ENCODE results near the gene SLC1A7. TPM values are rescaled to one million over a fixed set of nuclear protein-coding genes. Genes with fewer than 3 reads are reported as not detected.

SLC1A7 gene
- total and polyA plus RNA-seq, 2 experiments from 2014 or later, result not detected

DNA sequence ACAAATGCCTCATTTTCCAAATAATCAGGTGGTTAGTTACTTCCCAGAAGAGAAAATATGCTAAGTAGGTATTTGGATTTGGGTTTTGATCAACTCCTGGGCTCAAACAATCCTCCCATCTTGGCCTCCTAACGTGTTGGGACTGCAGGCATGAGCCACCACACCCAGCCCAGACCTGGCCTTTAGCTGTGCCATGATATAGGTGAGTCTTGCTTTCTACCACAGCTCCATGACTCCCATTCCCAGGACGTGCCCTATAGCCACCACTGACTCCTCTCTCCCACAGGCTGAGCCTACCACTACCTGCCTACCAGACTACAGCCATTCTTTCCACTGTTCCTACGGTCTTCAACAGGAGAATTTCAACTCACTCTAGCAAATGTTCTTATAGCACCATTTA, 1.8 kb upstream of the SLC1A7 start:
- Histone ChIP-seq H3K4me3 (no peak overlapping the region), H3K36me3 (no peaks in the 10 kb centered on the region), H3K4me1 (ENCODE audit: low read depth) (peaks cover 16% of the 10 kb centered on the region), H3K27me3 (no peaks in the 10 kb centered on the region), H3K9me3 (ENCODE audit: low read depth) (no peaks in the 10 kb centered on the region), H3K27ac (no peak overlapping the region)
- TF ChIP-seq, protein P1, sequence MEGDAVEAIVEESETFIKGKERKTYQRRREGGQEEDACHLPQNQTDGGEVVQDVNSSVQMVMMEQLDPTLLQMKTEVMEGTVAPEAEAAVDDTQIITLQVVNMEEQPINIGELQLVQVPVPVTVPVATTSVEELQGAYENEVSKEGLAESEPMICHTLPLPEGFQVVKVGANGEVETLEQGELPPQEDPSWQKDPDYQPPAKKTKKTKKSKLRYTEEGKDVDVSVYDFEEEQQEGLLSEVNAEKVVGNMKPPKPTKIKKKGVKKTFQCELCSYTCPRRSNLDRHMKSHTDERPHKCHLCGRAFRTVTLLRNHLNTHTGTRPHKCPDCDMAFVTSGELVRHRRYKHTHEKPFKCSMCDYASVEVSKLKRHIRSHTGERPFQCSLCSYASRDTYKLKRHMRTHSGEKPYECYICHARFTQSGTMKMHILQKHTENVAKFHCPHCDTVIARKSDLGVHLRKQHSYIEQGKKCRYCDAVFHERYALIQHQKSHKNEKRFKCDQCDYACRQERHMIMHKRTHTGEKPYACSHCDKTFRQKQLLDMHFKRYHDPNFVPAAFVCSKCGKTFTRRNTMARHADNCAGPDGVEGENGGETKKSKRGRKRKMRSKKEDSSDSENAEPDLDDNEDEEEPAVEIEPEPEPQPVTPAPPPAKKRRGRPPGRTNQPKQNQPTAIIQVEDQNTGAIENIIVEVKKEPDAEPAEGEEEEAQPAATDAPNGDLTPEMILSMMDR (IDR thresholded peaks at IDR 0.05; ENCODE audit: low read depth, low read length), result no peak
- DNase-seq (ENCODE audit: low read depth in 1 of 2, low spot score in 1 of 2), result no peak

DNA sequence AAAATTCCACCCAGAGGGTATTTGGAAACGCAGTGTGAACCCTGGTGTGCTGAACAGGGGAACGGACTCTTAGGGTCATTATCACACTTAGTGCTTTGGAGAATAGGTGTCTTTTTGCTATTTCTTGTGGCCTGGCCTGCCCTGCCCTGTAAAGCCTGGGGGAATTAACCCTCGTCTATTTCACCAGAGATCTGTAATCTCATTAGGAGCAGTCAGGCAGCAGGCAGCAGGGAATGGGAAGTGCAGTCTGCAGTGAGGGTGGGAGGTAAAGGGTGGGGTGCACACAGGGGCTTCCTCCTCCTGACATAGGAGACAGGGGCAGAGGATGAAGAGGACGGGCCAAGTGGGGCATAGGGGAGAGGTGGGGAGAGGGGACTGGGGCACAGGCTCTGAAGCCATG, 1.1 kb upstream of the SLC1A7 start:
- TF ChIP-seq, protein P1 (IDR thresholded peaks at IDR 0.05; ENCODE audit: low read depth, low read length), result no peak
- Histone ChIP-seq H3K4me3 (no peak overlapping the region), H3K4me1 (ENCODE audit: low read depth) (peaks cover 20% of the 10 kb centered on the region), H3K27me3 (no peaks in the 10 kb centered on the region), H3K36me3 (no peaks in the 10 kb centered on the region), H3K27ac (no peak overlapping the region), H3K9me3 (ENCODE audit: low read depth) (no peaks in the 10 kb centered on the region)
- DNase-seq (ENCODE audit: low read depth in 1 of 2, low spot score in 1 of 2), result no peak

DNA sequence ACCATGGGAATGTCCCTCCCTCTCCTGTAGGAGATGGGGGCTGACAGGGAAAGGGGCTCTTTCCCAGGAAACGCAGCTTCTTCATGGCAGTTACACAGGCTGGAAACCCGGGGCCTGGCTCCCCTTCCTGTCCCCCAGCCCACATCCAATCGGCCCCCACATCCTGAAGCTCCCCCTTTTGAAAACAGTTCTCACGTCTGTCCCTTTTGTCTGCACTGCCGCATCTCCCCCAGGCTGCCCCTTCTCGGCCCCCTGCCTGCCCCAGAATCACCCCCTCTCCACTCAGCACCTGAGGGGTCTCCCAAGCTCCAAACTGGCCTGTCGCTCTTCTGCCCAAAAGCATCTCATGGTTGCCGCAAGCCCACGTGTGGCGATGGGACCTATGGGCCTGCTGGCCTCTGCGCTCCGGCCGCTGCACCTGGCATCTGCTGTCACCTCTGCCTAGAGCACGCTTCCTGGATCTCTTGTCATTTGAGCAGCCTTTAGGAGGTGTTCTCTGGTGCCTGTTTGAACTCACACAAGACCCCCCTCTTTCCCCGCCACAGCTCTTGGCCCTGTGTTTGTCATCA, 867 bp downstream of the SLC1A7 start:
- Histone ChIP-seq H3K4me3 (no peak overlapping the region), H3K27ac (no peak overlapping the region), H3K9me3 (ENCODE audit: low read depth) (no peaks in the 10 kb centered on the region), H3K27me3 (no peaks in the 10 kb centered on the region), H3K4me1 (ENCODE audit: low read depth) (peaks cover 13% of the 10 kb centered on the region), H3K36me3 (no peaks in the 10 kb centered on the region)
- TF ChIP-seq, protein P1 (IDR thresholded peaks at IDR 0.05; ENCODE audit: low read depth, low read length), result no peak
- no peak for DNase-seq (ENCODE audit: low read depth in 1 of 2, low spot score in 1 of 2)

DNA sequence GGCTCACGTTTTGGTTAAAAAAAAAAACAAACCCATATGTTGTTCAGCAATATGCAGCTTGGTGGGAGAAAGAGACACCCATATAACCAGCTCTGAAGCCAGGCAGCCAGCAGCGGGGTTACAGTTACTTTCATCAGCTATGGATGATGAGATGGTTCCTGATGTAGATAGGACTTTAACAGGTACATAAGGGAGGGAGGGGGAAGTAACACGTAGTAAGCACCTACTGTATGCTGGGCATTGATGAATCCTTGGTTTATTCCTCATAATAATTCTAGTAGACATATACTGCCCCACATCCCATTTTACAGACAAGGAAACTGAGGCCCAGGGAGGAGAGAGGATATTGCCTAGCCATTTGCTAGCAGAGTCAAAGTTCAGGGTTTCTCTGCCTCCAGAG, 2.0 kb downstream of the SLC1A7 start:
- H3K4me3 ChIP-seq, result no peak overlapping the region
- H3K4me1 ChIP-seq (ENCODE audit: low read depth), result peaks cover 4% of the 10 kb centered on the region
- no peak for DNase-seq (ENCODE audit: low read depth in 1 of 2, low spot score in 1 of 2)
- TF ChIP-seq, protein P1 (IDR thresholded peaks at IDR 0.05; ENCODE audit: low read depth, low read length), result no peak
- no peaks in the 10 kb centered on the region for H3K36me3 ChIP-seq
- no peaks in the 10 kb centered on the region for H3K9me3 ChIP-seq (ENCODE audit: low read depth)
- H3K27ac ChIP-seq, result no peak overlapping the region
- H3K27me3 ChIP-seq, result no peaks in the 10 kb centered on the region

DNA sequence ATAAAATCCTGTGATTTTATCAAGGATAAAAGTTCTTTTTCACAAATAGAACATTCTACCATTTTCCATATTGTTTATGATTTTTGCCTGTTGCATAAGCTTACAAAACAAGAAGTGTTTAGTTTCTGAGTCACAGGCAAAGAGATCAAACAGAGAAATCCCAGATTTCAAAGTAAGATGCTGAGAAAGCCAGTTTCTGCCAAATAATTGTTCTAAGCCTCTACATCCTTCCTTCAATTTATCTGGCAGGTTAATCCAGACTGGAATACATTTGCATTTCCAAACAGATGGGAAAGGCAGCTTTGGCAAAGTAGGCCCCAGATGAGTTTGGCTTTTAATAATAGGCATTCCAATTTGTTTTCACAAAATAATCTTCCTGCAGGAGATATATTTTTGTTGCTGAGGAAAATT, 2.5 kb downstream of the SLC1A7 start:
- H3K4me1 ChIP-seq (ENCODE audit: low read depth), result peaks cover 4% of the 10 kb centered on the region
- H3K4me3 ChIP-seq, result no peak overlapping the region
- H3K27me3 ChIP-seq, result no peaks in the 10 kb centered on the region
- H3K9me3 ChIP-seq (ENCODE audit: low read depth), result no peaks in the 10 kb centered on the region
- no peaks in the 10 kb centered on the region for H3K36me3 ChIP-seq
- TF ChIP-seq, protein P1 (IDR thresholded peaks at IDR 0.05; ENCODE audit: low read depth, low read length), result no peak
- DNase-seq (ENCODE audit: low read depth in 1 of 2, low spot score in 1 of 2), result peak in 1 of 2 donors; percentile 66
- no peak overlapping the region for H3K27ac ChIP-seq

Measured in cardiac muscle cell (in vitro differentiated cells and primary cell).